H1 (cell line): Measurements from ENCODE around the gene MRPS18B. TPM values are rescaled to one million over a fixed set of nuclear protein-coding genes. Genes with fewer than 3 reads are reported as not detected.

Source experiments
- ASH2L ChIP-seq: fragments of 200-600, 300-600 bp; sonication (generic); IDR thresholded peaks from one replicate; pipeline ENCODE4 v1.7.1; 2017; ENCODE audit warnings: low read length
- ATF3 ChIP-seq: IDR thresholded peaks from 2 replicates; pipeline ENCODE4 v1.6.1; 2011; ENCODE audit warnings: low read depth, mild to moderate bottlenecking, low read length; ENCODE audit not compliant: insufficient read depth
- EP300 ChIP-seq, 2 experiments: IDR thresholded peaks; 1 replicate in 1 of 2; 2 replicates in 1 of 2; pipeline ENCODE4 v1.6.1; 2011 to 2012; ENCODE audit warnings: low read depth in 2 of 2, low read length in 2 of 2, mild to moderate bottlenecking in 2 of 2, borderline replicate concordance in 1 of 2, inconsistent platforms in 1 of 2, moderate library complexity in 1 of 2
- GTF2F1 ChIP-seq: IDR thresholded peaks from 2 replicates; pipeline ENCODE4 v1.6.1; 2012; ENCODE audit warnings: low read depth, low read length, improper control_type of control experiment, borderline replicate concordance
- POLR2A ChIP-seq, 2 experiments: IDR thresholded peaks; 1 replicate in 1 of 2; 2 replicates in 1 of 2; pipeline ENCODE4 v1.6.1; 2011; ENCODE audit warnings: low read depth in 2 of 2, low read length in 2 of 2, mild to moderate bottlenecking in 2 of 2; ENCODE audit errors: control extremely low read depth in 1 of 2
- RNF2 ChIP-seq: fragments of 200-900, 300-1000 bp; sonication (generic); IDR thresholded peaks from 2 replicates; pipeline ENCODE4 v1.7.1; 2016; ENCODE audit warnings: borderline replicate concordance, low read depth, mild to moderate bottlenecking, antibody characterized with exemption, low read length; ENCODE audit not compliant: poor library complexity, severe bottlenecking; ENCODE audit errors: missing control alignments
- RXRA ChIP-seq: IDR thresholded peaks from 2 replicates; pipeline ENCODE4 v1.6.1; 2011; ENCODE audit warnings: low read depth, mild to moderate bottlenecking, low read length, moderate library complexity; ENCODE audit not compliant: insufficient read depth
- TBP ChIP-seq: IDR thresholded peaks from 2 replicates; pipeline ENCODE4 v1.6.1; 2011; ENCODE audit warnings: low read depth, low read length, improper control_type of control experiment
- polyA plus RNA-seq, 7 experiments: library from polyadenylated mRNA; depleted of rRNA in 3 of 7; stranded (reverse) in 5 of 7; unstranded in 2 of 7; fragments of >200 nt in 5 of 7; fragments of 200-250 nt in 2 of 7; gene quantifications; 1 replicate in 5 of 7; 2 replicates in 1 of 7; 4 replicates in 1 of 7; pipeline versions ENCODE4 v1.2.1 to v1.2.3, GENCODE V29; 2011 to 2013; ENCODE audit warnings: missing spikeins in 2 of 7, mixed read lengths in 2 of 7
- total RNA-seq: library from RNA; stranded (reverse); fragmentation: NEBNext Ultra II Directional; extraction: Animal tissue kit (Norgen Biotek cat#: 25700); gene quantifications from 2 replicates; pipeline ENCODE4 v1.2.1, GENCODE V29; 2021

The MRPS18B gene
- total and polyA plus RNA-seq, 2 of the 8 experiments (the other 6 are each of a cell fraction or from before 2014, with no cell fraction given): 57.8 to 83.3 TPM

- no peak for TF ChIP-seq ATF3
- no peak for TF ChIP-seq TBP
- TF ChIP-seq RXRA: no peak
- TF ChIP-seq POLR2A (IDR thresholded peaks at IDR 0.05; ENCODE audit: control extremely low read depth in 1 of 2, low read depth in 2 of 2, low read length in 2 of 2): no peak
- TF ChIP-seq RNF2: no peak
- no peak for TF ChIP-seq GTF2F1
- TF ChIP-seq ASH2L: no peak
- TF ChIP-seq EP300 (IDR thresholded peaks at IDR 0.05; ENCODE audit: borderline replicate concordance in 1 of 2, low read depth in 2 of 2, low read length in 2 of 2): no peak
- TF ChIP-seq, all 59 proteins: peak for 0
These were observed 37.4 kb downstream of the MRPS18B start (continued) for GRCh38 chr6:30654798-30655742.
